NCI-H2029 treated with DMSO at 0.1 percent for 48 hours (cell line): ENCODE measurements around the gene SCIMP.
"Not testable (repeated sequence)": the region's sequence is repeated elsewhere in the genome, so short reads cannot be mapped to it uniquely, and the experiment has no call there.

Experiments used
- DNase-seq: peaks from one replicate; lab custom pipeline; 2025; lab: John Stamatoyannopoulos, UW

The SCIMP gene

DNA sequence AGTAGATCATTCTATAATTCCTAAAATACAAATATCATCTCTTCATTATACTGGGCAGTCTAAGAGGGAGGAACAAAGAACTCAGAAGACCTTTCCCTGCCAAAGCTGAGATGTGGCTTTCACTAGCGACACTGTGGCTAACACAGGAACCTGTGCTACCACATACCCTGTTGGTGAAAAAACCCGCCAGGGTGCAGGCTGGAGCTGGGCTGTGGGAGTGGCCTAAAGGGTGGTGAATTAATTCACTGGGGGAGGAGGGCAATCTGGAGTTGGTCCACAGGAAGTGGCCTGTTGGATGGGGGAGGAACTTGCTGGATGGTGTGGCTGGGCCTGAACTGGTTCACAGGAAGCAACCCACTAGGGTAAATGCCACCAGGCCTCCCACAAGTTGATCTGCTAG is 50.4 kb downstream of the SCIMP start:
- DNase-seq: no peak

DNA sequence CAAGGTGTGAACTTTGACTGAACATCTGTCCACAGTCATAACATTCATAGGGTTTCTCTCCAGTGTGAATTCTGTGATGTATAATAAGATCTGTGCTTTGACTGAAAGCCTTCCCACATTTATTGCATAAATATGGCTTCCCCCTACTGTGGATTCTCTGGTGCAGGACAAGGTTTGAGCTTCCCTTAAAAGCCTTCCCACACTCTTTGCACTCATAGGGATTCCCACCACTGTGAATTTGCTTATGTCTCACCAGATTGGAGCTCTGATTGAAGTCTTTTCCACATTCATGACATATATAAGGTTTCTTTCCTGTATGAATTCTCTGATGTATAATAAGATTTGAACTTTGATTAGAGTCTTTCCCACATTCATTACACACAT is 51.3 kb downstream of the SCIMP start:
- no peak for DNase-seq

DNA sequence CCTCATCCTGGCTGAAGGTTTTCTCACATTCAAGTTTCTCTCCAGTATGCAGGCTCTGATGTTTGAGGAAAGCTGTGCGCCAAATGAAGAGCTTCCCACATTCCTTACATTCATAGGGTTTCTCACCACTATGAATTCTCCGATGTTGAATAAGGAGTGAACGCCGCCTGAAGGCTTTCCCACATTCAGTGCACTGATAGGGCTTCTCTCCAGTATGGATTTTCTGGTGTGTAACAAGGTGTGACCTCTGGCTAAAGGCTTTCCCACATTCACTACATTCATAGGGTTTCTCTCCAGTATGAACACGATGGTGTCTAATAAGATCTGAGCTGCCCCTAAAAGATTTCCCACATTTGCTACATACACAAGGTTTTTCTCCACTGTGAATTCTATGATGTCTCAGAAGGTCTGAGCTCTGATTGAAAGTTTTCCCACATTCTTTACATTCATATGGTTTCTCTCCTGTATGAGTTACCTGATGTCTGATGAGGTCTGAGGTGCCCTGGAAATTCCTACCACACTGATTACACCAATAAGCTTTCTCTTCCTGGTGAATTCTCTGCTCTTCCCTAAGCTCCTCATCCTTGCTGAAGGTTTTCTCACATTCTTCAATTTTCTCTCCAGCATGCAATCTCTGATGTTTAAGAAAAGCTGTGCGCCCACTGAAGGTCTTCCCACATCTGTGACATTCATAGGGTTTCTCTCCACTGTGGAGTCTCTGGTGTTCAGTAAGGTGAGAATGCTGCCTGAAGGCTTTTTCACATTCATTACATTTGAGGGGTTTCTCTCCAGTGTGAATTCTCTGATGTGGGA is 51.9 kb downstream of the SCIMP start:
- DNase-seq: no peak

DNA sequence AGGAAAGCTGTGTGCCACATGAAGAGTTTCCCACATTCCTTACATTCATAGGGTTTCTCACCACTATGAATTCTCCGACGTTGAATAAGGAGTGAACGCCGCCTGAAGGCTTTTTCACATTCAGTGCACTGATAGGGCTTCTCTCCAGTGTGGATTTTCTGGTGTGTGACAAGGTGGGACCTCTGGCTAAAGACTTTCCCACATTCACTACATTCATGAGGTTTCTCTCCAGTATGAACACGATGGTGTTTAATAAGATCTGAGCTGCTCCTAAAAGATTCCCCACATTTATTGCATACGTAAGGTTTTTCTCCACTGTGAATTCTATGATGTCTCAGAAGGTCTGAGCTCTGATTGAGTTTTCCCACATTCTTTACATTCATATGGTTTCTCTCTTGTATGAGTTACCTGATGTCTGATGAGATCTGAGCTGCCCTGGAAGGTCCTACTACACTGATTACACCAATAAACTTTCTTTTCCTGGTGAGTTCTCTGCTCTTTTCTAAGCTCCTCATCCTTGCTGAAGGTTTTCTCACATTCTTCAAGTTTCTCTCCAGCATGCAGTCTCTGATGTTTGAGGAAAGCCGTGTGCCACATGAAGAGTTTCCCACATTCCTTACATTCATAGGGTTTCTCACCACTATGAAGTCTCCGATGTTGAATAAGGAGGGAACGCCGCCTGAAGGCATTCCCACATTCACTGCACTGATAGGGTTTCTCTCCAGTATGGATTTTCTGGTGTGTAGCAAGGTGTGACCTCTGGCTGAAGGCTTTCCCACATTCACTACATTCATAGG is 53.0 kb downstream of the SCIMP start:
- no peak for DNase-seq

DNA sequence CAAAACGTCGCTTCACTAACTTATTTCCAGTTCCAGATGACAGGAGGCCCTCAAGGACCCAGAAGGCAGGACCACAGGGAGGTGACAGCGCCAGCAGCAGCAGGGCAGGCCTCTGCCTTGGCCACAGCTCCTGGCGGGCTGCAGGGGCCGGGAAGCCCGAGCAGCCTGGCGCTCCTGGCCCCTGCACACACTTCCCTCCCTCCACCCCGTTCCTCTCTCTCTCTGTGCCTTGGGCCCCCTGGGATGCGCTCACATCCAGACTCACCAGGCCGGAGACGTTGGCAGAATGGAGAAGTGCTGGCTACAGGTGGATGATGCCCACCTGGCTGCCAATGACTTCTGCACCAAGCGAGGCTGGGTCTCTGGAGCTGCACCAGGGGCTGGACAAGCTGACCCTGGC is 55.7 kb downstream of the SCIMP start:
- DNase-seq: no peak

DNA sequence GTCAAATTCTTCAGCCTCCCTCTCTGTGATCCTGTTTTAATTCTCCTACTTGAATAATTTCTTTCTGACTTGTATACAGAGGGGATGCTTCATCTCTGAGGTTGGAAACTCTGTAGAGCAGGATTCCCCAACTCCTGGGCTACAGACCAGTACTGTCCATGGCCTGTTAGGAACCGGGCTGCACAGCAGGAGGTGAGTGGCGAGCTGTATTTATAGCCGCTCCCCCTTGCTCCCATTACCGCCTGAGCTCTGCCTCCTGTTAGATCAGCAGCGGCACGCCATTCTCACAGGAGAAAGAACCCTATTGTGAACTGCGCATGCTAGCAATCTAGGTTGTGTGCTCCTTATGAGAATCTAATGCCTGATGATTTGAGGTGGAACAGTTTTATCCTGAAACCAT is 59.6 kb downstream of the SCIMP start:
- not testable (repeated sequence) for DNase-seq

DNA sequence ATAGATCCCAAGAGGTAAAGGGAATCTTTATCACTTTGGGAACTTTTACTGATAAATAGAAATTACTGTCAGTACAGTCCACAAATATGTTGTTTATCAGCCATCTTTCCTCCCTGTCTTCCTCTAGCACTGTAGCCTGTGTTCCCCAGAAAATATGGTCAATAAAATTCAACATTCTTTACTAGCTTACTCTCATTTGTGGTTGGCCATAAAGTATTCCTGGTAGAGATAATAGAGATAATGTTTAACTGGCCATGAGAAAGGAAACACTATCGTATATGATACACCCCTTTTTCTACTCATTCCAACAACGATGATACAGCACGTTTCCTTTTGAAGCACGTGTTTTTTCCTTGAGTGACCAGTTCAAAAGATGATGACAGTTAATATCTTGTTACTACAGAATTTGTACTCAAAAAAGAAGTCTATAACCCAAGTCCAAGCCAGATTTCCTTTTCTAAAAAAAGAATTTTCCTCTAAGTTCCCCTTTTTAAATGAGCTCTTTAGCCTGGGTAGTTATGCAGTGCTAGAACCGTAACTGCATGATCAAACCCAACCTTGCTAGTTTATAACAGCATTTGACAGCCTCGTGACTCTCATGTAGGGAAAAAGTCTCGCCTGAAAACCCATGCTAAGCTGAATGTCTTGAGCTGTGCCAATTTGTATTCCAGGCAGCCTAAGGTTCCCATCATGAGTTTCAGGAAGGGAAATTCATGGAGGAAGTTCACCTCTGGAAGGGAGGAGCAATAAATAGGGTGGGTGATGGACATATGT is 68.7 kb downstream of the SCIMP start:
- not testable (repeated sequence) for DNase-seq

DNA sequence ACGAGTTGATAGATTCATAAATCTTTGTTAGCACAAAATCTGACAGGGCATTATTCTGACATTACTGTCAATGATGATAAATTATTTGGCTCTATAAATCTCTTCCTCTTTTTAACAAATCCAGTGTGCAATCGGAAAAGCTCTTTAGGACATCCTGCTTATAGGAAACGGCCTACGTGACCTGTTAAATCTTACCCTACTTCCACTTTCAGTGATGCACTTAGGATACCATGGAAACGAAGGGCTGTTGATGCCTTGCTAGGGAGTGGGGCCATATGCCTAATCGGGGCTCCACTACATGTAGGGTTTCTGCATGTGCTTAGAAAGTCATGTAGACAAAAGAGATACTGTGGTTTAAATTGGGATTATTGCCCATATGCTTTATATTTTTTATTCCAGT is 70.2 kb downstream of the SCIMP start:
- DNase-seq: no peak

DNA sequence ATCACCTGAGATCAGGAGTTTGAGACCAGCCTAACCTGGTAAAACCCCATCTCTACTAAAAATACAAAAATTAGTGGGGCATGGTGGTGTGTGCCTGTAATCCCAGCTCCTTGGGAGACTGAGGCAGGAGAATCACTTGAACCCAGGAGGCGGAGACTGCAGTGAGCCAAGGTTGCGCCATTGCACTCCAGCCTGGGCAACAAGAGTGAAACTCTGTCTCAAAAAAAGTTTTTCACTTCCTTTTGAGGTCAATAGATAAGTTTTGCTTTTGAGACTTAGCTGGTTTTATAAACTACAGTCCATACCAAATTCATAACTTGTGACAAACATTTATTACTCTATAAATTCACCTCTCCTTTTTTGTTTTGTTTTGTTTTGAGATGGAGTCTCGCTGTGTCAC is 72.9 kb downstream of the SCIMP start:
- not testable (repeated sequence) for DNase-seq

DNA sequence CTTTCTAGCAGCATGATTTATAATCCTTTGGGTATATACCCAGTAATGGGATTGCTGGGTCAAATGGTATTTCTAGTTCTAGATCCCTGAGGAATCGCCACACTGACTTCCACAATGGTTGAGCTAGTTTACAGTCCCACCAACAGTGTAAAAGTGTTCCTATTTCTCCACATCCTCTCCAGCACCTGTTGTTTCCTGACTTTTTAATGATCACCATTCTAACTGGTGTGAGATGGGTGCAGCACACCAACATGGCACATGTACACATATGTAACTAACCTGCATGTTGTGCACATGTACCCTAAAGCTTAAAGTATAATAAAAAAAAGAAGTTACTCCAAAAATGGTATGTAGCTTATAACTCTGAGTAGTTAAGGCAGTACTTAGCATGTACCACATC is 74.0 kb downstream of the SCIMP start:
- DNase-seq: not testable (repeated sequence)
